ENCODE results near the gene PSMB5. TPM values are rescaled to one million over a fixed set of nuclear protein-coding genes. Genes with fewer than 3 reads are reported as not detected.

Gene PSMB5
- total and polyA plus RNA-seq, 4 donors, result 74.0 to 152 (median 95.4) TPM

DNA sequence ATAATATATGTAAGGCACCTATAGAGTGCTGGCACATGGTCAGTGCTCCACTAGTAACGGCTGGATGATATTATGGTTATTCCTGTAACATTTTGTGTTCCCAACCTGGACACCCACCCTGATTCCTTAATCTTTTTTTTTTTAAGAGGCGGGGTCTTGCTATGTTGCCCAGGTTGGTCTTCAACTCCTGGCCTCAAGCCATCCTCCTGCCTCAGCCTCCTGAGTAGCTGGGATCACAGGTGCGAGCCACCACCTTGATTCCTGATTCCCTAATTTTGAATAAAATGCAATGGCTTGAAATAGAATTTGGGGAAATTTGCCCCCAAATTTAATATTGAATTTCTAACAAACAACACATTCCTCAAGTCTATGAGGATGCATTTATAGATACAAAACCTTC is 32.1 kb downstream of the PSMB5 start (continued):
- TF ChIP-seq YY1 (IDR thresholded peaks at IDR 0.05) (no peak), JUND (IDR thresholded peaks at IDR 0.05) (no peak), HNF4A (conservative IDR thresholded peaks at IDR 0.05) (no peak), TAF1 (conservative IDR thresholded peaks at IDR 0.05) (no peak), FOXA2 (IDR thresholded peaks at IDR 0.05) (no peak)

DNA sequence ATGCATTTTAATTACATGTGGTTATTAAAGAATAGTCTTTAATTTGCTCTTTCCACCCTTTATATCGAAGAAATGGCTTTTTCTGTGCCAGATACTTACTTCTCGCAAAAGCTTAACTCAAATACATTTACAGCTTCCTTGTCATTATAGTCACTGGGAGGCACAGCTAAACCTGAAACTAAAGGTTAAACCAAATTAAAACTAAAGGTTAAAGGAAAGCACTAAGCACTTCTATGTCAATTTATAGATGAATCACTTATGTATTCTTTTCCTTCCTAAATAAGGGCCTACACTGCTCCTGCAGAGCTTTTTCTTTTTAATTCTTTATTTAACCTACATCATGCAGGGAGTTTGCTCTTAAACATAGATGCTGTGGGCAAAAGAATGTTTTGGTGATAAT is 33.8 kb downstream of the PSMB5 start:
- WGBS, result 92% methylated on average over 2 of the region's 2 CpGs
- H3K27me3 ChIP-seq (ENCODE audit: control insufficient read depth in 4 of 4, insufficient read depth in 4 of 4, low read length in 3 of 4), result no peaks in the 10 kb centered on the region
- no peaks in the 10 kb centered on the region for H3K9me3 ChIP-seq (ENCODE audit: control insufficient read depth in 4 of 4, low read length in 3 of 4)
- no peak overlapping the region for H3K9ac ChIP-seq (ENCODE audit: low read depth in 1 of 2, low read length in 2 of 2)
- TF ChIP-seq TAF1 (conservative IDR thresholded peaks at IDR 0.05), result no peak
- TF ChIP-seq FOXA2 (IDR thresholded peaks at IDR 0.05), result no peak
- TF ChIP-seq, protein P1, sequence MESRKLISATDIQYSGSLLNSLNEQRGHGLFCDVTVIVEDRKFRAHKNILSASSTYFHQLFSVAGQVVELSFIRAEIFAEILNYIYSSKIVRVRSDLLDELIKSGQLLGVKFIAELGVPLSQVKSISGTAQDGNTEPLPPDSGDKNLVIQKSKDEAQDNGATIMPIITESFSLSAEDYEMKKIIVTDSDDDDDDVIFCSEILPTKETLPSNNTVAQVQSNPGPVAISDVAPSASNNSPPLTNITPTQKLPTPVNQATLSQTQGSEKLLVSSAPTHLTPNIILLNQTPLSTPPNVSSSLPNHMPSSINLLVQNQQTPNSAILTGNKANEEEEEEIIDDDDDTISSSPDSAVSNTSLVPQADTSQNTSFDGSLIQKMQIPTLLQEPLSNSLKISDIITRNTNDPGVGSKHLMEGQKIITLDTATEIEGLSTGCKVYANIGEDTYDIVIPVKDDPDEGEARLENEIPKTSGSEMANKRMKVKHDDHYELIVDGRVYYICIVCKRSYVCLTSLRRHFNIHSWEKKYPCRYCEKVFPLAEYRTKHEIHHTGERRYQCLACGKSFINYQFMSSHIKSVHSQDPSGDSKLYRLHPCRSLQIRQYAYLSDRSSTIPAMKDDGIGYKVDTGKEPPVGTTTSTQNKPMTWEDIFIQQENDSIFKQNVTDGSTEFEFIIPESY (IDR thresholded peaks at IDR 0.05), result no peak
- no peak for TF ChIP-seq FOXA1 (IDR thresholded peaks at IDR 0.05)
- TF ChIP-seq, protein P2, sequence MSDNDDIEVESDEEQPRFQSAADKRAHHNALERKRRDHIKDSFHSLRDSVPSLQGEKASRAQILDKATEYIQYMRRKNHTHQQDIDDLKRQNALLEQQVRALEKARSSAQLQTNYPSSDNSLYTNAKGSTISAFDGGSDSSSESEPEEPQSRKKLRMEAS (IDR thresholded peaks at IDR 0.05), result no peak
- no peak for TF ChIP-seq HNF4G (IDR thresholded peaks at IDR 0.05)
- TF ChIP-seq, protein P3, sequence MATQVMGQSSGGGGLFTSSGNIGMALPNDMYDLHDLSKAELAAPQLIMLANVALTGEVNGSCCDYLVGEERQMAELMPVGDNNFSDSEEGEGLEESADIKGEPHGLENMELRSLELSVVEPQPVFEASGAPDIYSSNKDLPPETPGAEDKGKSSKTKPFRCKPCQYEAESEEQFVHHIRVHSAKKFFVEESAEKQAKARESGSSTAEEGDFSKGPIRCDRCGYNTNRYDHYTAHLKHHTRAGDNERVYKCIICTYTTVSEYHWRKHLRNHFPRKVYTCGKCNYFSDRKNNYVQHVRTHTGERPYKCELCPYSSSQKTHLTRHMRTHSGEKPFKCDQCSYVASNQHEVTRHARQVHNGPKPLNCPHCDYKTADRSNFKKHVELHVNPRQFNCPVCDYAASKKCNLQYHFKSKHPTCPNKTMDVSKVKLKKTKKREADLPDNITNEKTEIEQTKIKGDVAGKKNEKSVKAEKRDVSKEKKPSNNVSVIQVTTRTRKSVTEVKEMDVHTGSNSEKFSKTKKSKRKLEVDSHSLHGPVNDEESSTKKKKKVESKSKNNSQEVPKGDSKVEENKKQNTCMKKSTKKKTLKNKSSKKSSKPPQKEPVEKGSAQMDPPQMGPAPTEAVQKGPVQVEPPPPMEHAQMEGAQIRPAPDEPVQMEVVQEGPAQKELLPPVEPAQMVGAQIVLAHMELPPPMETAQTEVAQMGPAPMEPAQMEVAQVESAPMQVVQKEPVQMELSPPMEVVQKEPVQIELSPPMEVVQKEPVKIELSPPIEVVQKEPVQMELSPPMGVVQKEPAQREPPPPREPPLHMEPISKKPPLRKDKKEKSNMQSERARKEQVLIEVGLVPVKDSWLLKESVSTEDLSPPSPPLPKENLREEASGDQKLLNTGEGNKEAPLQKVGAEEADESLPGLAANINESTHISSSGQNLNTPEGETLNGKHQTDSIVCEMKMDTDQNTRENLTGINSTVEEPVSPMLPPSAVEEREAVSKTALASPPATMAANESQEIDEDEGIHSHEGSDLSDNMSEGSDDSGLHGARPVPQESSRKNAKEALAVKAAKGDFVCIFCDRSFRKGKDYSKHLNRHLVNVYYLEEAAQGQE (IDR thresholded peaks at IDR 0.05), result no peak
- TF ChIP-seq, protein P4, sequence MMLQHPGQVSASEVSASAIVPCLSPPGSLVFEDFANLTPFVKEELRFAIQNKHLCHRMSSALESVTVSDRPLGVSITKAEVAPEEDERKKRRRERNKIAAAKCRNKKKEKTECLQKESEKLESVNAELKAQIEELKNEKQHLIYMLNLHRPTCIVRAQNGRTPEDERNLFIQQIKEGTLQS (IDR thresholded peaks at IDR 0.05), result no peak
- no peak for TF ChIP-seq GABPA (IDR thresholded peaks at IDR 0.05 in 1 of 2, conservative IDR thresholded peaks at IDR 0.05 in 1 of 2)
- TF ChIP-seq HNF4A (conservative IDR thresholded peaks at IDR 0.05), result no peak
- no peak for TF ChIP-seq YY1 (IDR thresholded peaks at IDR 0.05)
- TF ChIP-seq RXRA (IDR thresholded peaks at IDR 0.05), result no peak
- DNase-seq (ENCODE audit: low spot score), result no peak
- no peaks in the 10 kb centered on the region for H3K36me3 ChIP-seq (ENCODE audit: control insufficient read depth in 4 of 4, insufficient read depth in 3 of 4, low read depth in 1 of 4, low read length in 3 of 4)
- peaks cover 0 to 1% (median under 1%) of the 10 kb centered on the region in 4 donors for H3K4me1 ChIP-seq (ENCODE audit: control insufficient read depth in 4 of 4, insufficient read depth in 4 of 4, low read length in 3 of 4)
- H3K27ac ChIP-seq (ENCODE audit: low read depth in 1 of 2, low read length in 2 of 2), result no peak overlapping the region
- H3K4me3 ChIP-seq (ENCODE audit: low read depth in 1 of 3, low read length in 3 of 3), result no peak overlapping the region

DNA sequence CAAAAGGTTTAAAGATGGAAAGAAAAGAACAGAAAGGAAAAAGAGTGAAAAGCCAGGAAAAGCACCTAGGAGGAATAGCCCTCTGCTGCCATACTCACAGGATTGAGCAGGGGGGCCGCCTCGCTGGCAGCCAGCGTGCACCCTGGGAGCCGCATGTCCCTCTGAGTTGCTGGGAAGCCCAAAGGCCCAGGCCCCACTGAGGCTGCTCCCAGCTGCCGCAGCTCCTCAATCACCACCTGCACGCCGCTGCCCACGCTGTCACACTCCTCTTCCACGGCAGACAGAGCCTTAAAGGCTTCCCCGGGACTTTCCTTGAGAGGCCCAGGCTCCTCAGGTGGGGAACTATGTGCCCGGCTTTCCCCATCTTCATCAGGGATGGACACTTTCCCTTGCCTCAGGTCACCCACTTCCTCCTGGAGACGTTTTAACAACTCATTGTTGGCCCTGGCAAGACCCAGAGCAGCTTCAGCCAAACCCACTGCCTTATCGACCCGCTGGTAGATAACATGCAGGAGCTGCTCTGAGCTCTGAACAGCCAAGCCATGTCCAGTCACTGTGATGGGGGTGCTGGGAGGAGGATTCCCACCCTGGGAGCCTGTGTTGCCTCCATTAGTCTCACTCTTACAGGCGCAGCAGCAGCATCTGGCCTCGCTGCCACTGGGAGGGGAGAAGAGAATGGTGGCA is 36.2 kb downstream of the PSMB5 start:
- H3K27ac ChIP-seq (ENCODE audit: low read depth in 1 of 2, low read length in 2 of 2), result no peak overlapping the region
- DNase-seq (ENCODE audit: low spot score), result no peak
- H3K9ac ChIP-seq (ENCODE audit: low read depth in 1 of 2, low read length in 2 of 2), result no peak overlapping the region
- no peaks in the 10 kb centered on the region for H3K27me3 ChIP-seq (ENCODE audit: control insufficient read depth in 4 of 4, insufficient read depth in 4 of 4, low read length in 3 of 4)
- no peak overlapping the region for H3K4me3 ChIP-seq (ENCODE audit: low read depth in 1 of 3, low read length in 3 of 3)
- no peaks in the 10 kb centered on the region for H3K9me3 ChIP-seq (ENCODE audit: control insufficient read depth in 4 of 4, low read length in 3 of 4)
- 91% methylated on average over 16 of the region's 16 CpGs for WGBS
- peaks cover 0 to 4% (median 1%) of the 10 kb centered on the region in 4 donors for H3K36me3 ChIP-seq (ENCODE audit: control insufficient read depth in 4 of 4, insufficient read depth in 3 of 4, low read depth in 1 of 4, low read length in 3 of 4)
- no peaks in the 10 kb centered on the region for H3K4me1 ChIP-seq (ENCODE audit: control insufficient read depth in 4 of 4, insufficient read depth in 4 of 4, low read length in 3 of 4)
- TF ChIP-seq HNF4G (IDR thresholded peaks at IDR 0.05) (no peak), EGR1 (IDR thresholded peaks at IDR 0.05; ENCODE audit: low read depth in 2 of 2) (no peak), YY1 (IDR thresholded peaks at IDR 0.05) (no peak), FOXA1 (IDR thresholded peaks at IDR 0.05) (no peak), HNF4A (conservative IDR thresholded peaks at IDR 0.05) (no peak), TAF1 (conservative IDR thresholded peaks at IDR 0.05) (no peak), GABPA (IDR thresholded peaks at IDR 0.05 in 1 of 2, conservative IDR thresholded peaks at IDR 0.05 in 1 of 2) (no peak), NR2F2 (IDR thresholded peaks at IDR 0.05) (no peak), FOXA2 (IDR thresholded peaks at IDR 0.05) (no peak), SP1 (IDR thresholded peaks at IDR 0.05) (no peak), JUND (IDR thresholded peaks at IDR 0.05) (no peak)
- TF ChIP-seq, protein P4 (IDR thresholded peaks at IDR 0.05), result no peak
- TF ChIP-seq, protein P3 (IDR thresholded peaks at IDR 0.05), result no peak
- TF ChIP-seq, protein P1 (IDR thresholded peaks at IDR 0.05), result no peak
